HG03135 (cell line): ENCODE data around the gene C20orf204.
A peak's percentile ranks its signal among the peaks of the same experiment; 100 is the strongest.

Source experiments
- ATAC-seq: cut with Tn5 transposase; IDR thresholded peaks from one replicate; pipeline ENCODE4 v1.9.1; 2021; ENCODE audit warnings: mild to moderate bottlenecking, moderate library complexity; ENCODE audit not compliant: unreplicated experiment

C20orf204 gene

DNA sequence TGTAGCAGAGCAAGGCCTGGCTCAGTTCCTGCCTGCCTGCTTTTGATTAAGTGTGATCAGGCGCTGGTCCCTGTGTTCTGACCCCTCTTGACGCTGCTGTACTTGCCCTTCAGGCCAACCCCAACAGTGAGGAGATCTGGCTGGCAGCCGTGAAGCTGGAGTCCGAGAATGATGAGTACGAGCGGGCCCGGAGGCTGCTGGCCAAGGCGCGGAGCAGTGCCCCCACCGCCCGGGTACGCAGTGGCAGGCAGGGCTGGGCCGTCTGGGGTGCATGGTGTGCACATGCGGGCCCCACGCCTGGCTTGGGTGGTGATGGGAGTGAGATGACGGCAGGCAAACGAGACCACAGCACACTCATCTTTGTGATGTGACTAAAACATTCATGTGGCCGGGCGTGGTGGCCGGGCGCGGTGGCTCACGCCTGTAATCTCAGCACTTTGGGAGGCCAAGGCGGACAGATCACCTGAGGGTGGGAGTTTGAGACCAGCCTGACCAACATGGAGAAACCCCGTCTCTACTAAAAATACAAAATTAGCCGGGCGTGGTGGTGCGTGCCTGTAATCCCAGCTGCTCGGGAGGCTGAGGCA, 10.1 kb upstream of the C20orf204 start:
- ATAC-seq: no peak

DNA sequence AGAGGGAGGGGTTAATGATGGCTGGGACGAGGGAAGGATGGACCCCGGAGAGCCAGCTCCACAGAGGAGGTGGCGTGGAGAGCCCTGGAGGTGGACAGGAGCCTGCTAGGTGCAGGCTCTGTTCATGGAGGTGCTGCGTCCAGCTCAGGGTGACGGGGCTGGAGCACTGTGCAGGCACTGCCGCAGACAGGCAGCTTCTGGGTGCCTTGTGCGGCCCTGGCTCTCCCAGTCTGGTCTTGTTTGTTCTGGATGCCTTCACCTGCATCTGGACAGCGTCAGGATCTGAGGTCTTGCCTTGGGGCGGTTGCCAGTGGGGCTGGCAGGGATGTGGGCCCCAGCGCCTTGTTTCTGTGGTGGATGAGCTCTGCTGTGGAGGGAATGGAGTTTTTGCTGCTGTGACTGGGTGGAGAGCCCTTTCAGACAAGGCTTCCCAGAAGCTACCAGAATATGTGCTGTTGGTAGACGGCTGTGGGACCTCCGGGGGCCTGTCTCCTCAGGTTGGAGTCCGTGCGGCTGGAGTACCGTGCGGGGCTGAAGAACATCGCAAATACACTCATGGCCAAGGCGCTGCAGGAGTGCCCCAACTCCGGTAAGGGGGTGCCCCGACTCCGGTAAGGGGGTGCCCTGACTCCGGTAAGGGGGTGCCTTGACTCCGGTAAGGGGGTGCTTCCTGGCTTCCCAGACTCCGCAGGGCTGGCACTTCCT, 7.8 kb upstream of the C20orf204 start:
- no peak for ATAC-seq

DNA sequence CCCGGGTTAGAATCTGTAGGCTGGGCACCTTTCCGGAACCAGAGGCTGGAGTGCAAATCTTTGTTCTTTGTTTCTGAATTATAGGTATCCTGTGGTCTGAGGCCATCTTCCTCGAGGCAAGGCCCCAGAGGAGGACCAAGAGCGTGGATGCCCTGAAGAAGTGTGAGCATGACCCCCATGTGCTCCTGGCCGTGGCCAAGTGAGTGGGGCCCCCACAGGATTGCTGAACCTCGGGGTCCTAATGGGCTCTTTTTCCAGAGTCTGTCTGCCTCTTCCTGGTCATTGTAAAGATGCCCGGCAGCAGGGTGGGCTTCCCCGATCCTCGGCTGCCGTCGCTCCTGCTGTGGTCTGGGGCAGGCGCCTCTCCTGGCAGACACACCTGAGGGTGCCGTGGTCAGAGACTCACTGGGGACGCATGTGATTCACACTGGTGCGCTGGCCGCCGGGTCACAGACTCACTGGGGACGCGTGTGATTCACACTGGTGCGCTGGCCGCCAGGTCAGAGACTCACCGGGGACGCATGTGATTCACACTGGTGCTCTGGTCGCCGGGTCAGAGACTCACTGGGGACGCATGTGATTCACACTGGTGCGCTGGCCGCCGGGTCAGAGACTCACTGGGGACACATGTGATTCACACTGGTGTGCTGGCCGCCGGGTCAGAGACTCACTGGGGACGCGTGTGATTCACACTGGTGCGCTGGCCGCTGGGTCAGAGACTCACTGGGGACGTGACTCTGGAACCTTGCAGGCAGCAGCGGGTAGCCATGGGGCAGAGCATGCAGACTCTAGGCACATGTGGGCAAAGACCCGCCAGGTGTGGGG, 6.5 kb upstream of the C20orf204 start:
- no peak for ATAC-seq

DNA sequence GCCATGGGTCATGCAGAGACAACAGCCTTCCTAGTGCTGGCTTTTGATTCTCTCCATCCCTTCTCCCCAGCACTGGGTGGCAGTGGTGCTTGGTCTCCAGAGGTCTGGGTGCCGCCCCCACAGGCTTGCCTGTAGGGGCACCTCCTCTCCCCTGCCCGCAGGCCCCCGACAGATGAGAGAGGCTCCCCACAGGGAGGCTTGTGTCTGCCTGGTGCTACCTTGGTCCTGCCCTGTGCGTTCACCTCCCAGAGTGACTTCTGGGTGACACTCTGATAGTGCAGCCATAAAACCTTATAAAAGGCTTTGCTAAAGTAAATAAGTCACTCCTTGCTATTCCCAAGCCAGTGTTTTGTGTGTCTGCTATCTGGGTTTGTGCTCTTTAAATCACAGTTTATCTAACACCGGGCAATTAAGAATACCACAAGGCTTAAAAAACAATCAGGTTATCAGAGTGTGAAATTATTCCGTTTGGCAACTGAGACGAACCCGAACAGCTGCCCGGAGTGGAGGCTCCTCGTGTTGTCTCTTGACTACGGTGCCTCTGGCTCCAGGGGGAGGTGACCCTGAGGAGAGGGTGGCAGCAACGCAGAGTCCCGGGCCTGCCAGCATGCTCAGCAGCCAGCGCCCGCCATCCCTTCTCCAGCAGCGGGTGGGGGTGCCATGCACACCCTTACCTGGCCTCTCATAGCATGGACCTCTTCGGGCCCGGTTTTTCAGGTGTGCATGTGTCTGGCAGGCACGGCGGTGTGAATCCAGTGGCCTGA, 5.4 kb upstream of the C20orf204 start:
- ATAC-seq: no peak

DNA sequence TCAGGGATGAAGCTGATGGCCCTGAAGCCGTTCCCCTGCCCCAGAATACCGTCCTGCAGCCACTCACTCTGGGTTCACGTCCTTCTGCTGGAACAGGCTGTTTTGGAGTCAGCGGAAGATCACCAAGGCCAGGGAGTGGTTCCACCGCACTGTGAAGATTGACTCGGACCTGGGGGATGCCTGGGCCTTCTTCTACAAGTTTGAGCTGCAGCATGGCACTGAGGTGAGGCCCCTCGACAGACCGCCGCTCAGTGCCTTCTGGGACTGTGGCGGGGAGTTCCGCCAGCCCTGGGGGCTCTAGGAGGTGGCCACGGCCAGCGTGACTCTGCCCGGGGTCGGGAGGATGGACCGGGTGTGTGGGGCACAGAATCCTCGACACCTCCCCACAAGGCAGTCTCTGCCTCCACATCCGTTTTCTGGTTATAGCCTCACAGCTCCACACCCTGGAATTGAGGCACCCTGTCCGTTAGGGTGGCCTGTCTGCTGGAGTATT, 4.1 kb upstream of the C20orf204 start:
- ATAC-seq: no peak

DNA sequence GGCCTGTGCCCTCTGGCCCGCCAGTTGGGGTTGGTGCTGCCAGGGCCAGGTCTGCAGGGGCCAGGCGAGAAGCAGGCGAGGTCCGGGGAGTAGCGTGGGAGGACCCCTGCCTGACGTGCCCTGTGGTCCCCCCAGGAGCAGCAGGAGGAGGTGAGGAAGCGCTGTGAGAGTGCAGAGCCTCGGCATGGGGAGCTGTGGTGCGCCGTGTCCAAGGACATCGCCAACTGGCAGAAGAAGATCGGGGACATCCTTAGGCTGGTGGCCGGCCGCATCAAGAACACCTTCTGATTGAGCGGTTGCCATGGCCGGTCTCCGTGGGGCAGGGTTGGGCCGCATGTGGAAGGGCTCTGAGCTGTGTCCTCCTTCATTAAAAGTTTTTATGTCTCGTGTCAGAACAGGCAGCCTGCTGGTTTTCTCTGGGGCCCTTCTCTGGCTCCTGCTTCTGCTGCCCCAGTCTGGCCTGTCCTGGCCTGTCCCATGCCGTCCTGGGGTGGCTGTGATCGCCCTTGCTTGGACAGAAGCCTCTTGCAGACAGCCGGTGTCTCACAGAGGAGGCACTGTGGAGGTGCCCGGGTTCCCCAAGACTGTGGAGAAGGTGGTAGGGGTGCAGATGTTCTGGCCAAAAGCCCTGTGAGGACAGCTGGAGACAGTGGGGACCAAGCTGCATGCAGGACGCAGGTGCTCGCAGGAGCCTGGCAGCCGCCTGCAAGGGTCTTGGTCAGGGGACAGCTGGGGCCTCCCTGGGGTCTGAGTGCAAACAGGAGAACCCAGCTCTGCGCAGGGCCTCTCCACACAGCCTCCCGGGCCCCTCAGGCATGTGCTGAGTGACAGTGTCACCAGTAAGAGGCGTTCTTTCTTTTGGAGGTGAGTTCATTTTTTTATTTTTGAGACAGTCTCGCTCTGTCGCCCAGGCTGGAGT, 3.0 kb upstream of the C20orf204 start:
- ATAC-seq: no peak

DNA sequence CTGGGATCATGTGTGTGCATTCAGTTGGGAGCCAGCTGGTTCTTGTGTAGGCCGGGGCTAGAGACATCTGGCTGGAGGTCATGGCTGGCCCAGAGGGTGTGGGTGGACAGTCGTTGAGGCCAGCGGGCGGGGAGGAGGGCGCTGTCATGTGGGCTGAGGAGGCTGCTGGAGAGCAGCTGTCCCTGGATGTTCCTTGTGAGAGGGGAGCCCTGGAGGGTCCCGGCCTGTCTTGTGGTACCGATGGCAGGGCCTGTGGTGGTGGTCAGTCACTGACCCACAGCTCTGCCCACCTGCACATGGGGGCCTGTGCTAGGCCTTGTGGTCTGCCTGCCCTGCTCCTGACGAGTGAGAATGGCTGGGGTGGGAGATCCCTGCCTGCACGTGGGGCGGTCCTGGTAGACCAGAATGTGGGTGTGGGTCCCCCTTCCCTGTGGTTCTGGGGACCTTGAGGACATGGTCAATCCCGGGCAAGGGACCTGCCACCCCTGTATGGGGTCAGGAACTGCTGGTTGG, 1.9 kb upstream of the C20orf204 start:
- no peak for ATAC-seq

DNA sequence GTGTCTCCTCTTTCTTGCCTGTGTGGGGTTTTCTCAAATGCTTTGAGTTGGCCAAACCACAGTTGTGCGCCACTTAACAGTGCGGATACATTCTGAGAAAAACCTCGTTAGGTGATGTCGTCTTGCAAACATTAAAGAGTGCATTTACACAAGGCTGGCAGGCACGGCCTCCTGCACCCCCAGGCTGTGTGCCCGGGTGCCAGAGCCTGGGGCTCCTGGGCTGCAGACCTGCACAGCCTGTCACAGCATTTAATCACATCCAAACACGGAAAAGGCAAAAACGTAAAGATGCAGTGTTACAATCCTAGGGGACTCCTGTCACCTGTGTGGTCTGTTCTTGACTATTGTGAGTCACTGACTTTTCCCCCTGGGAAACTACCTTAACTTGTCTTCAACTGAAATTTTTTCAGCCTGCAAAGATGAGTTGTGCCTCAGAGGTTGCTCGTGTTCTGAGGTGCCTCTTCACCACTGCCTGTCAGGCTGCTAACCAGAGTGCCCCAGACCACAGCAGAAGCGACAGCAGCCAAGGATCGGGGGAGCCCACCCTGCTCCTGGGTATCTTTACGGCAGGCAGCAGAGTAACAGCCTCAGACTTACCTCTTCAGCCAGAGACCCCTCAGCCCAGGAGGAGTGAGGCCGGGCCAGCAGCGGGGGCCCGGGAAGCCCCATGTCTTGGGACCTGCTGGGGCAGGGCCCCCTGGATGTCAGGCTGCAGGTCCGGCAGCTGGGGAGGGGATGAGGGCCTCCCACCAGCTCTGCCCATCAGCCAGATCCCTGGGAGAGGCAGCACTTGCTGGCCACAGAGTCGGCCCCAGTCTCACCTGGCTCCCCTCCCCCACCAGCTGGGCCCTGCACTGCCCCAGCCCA, 683 bp upstream of the C20orf204 start:
- ATAC-seq: no peak

DNA sequence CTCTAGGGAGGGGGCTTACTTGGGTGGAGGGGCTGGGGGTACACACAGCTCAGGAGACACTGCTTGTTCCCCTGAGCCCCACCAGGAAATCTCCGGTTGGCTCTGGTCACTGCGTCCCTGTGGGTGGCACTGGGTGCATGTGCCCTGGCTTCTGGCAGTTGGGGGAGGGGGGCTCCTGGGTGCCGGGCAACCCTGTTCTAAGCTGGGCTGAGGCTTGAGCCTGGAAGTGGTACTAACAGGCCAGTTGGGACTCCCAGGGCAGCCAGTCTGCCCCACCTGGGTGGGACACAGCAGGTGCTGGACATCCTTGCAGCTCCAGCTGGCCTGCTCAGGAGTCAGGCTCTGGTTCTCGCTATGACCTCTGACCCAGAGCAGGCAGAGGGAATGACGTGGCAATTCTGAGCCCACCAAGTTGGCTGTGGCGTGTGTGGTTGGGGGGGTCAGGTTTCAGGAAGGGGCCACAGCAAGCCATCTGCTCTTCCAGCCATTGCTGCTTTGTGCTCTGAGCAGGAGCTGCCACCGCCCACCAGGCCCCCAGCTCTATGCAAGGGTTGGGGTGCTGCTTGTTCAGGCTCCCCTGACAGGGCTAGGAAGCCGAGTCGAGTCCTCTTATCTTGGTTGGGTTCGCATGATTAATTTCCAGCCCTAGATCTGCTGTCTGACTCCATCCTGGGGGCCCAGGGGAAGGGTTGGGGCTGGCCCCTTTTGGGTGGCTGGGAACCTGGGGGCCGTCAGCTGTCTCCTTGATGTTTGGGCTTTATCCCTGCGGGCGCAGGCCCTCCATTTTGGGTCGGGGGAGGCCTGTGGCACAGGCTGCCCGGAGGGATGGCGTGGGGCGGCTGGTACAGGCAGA, 590 bp downstream of the C20orf204 start:
- ATAC-seq: no peak

DNA sequence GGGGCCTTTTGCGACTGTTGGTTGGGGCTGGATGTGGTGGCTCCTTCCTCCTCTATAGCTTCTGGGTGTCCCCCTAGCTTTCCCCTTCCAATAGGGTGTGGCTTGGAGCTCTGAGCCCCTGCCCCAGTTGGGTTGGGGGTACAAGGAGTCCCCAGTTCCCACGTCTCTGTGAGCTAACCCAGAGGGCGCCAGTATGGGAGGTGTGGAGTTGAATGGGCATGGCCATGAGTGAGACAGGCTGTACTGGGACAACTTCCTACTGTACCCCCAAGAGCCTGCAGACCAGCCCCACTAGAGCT, 1.2 kb downstream of the C20orf204 start:
- ATAC-seq: no peak

DNA sequence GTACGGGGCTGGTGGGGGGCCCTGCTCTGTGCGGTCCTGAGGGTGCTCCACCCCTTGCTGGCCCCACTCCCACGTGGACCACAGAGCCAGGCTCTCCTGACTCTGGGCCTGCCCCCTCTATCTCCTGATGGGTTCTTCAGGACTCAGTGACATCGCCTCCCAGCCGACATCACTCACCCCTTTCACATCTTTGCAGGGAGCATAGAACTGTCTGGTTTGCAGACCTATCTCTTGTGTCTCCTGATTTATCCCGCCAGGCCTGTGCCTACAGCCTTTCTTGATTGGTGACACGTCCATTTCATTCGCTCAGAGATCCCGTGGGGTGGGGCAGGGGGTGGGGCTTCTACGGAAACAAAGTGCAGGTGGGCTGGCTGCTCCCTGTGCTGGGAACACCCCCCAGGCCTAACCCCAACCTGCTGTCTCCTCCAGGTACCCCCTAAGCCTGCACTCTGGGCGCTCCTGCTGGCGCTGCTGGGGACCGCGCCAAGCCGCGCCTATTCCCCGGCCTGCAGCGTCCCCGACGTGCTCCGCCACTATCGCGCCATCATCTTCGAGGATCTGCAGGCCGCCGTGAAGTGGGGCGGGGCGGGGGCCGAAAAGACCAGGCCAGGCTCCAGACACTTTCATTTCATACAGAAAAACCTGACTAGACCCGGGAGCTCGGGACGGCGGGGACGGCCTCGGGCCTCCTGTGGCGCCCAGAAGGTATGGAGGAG, 1.7 kb downstream of the C20orf204 start:
- peak; percentile 5 for ATAC-seq

DNA sequence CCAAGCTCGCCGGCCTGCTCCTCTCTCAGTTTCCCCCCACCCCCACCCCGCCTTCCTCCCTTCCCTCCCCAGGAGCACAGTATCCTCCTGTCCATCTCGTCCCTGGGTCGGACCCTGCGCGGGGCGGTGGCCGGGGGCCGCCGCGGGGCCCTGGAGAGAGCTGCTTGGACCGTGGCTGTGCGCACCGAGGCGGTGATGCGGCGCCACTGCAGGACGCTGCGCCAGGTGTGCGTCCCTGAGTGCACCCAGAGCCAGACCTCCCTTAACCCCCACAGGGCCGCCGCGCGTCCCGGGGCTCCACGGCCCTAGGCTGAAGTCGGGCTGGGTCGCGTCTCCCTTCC, 2.2 kb downstream of the C20orf204 start:
- peak; percentile 26 for ATAC-seq

DNA sequence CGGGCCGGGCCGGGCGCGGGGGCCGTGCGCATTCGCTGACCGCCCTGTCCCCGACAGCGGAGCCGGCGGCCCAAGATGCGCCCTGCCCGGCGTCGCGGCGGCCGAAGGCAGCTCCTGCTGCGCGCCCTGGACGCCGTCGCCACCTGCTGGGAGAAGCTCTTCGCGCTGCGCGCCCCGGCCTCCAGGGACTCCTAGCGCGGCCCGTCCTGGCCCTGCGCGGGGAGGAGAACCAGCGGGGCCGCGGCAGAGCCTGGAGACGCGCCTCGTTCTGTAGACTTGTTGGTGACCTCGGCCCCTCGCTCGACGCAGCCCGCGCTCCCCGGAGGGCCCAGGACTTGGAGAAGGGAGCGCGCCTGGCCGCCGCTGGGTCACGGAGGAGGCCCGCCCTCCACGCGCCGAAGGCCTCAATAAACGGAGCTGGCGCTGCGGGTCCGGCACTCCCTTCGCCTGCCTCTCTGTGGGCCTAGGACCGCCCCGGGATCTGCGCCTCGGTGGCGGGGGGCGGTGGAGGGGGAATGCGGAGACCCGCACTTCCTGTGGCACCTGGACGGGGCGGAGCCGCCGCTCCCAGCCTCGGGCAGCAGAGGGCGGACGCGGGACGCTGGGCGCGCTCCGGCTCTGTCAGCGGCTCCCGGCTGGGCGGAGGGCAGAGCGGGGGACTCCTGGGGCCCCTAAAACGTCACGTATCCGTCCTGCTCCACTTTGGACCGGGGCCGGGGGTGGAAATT, 2.7 kb downstream of the C20orf204 start:
- ATAC-seq: peak; percentile 47

DNA sequence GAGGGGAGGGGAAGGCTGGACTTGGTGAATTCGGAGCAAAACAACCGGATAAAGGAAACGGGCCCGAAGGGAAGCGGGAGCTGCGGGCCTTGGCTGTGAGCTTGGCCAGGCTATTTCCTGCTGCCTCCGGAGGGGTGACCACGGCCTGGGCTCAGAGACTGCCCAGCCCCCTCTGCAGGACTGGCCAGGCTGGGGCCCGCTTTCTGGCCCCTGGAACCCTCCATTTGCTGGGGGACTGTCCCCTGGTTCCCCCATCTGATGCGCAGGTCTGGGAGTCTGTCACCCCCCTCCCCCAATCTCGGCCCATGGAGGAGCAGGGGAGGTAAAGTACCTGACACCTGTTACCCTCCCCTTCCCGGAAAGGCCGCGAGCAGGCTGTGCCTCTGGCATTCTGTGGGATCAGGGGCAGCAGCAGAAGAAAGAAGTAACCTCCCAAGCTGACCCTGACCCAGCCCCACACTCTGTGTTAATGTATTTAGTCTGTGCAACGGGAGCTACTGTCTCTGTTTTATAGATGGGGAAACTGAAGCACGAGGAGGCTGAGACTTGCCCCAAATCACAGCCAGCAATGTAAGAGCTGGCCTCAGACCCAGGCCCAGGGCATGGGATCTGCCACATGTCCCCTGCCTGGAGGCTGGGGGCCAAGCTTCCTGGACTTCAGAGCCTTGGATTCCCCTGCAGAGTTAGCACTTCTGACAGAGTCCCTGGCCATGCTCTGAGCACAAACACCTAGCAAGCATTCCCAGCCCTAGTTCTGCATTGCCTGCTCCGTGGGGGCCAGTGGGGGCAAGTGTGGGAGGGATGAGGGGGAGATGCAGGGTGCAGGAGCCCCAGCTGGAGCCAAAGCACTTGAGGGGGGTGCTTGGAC, 3.5 kb downstream of the C20orf204 start:
- no peak for ATAC-seq

DNA sequence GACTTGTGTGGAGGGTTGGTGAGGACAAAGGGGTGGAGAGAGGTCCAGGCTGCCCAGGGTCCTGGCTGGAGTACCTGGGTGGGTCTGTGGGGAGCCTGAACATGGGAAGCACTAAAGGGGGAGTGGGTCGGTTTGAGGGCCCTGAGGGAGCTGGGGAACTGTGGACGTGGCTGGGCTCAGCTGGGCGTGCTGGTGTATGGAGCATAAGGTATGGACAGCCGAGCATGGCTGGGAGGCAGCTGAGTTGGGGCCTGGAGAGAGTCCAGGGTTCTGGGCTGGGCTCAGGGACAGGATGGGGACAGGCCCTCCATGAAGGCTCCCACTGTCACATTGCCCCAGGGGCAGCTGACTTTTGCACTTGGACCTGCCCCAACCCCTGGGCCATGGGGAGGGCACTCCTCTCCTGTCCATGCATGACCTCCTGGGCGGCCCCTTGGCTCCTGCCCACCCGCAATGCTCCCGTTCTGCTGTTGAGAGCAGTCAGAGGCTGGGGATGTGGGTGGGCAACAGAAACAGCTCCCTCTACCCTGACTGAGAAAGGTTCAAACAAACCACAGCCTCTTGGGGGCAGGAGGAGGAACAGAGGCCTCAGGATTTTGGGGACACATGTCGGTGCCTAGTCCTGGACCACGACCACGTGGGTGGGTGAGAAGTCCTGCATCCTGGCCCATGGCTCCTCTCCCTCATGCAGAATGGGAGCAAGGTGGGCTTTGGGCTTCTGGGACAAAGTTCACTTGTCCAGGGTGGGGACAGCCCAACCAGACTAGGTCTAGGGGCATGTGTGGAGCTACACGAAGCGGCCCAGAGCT, 4.5 kb downstream of the C20orf204 start:
- no peak for ATAC-seq
